Panc1 (cell line): ENCODE measurements around the gene SCAF1. TPM values are rescaled to one million over a fixed set of nuclear protein-coding genes. Genes with fewer than 3 reads are reported as not detected.

ENCODE experiments used
- ATAC-seq: fragments of 200-7000 bp; cut with Tn5 transposase; 2 replicates; pipeline ENCODE4 v1.9.1; 2020; ENCODE audit warnings: mild to moderate bottlenecking, moderate library complexity
- BruUV-seq: library from RNA; stranded (reverse); fragments of 400-500 nt; replicated peaks from 2 replicates; lab custom pipeline; 2021; lab: Mats Ljungman, UMichigan
- CTCF ChIA-PET: fragments of 300-600 bp; sonication (Branson Sonifier 250); formaldehyde crosslinking; loops from one replicate; lab custom pipeline; 2022; ENCODE audit warnings: antibody characterized with exemption; lab: Charles Lee
- POLR2A ChIA-PET: fragments of 300-600 bp; sonication (Branson Sonifier 250); formaldehyde crosslinking; loops from one replicate; lab custom pipeline; 2022; ENCODE audit warnings: antibody characterized with exemption; lab: Charles Lee
- DNase-seq: peaks from one replicate; pipeline ENCODE4 v3.0.0-alpha.2; 2010; ENCODE audit warnings: low read depth, low spot score
- H3K27ac ChIP-seq: 2 replicates; pipeline ENCODE4 v1.5.1; 2011; ENCODE audit warnings: mild to moderate bottlenecking, low read length, inconsistent platforms
- H3K27me3 ChIP-seq: fragments of 200-500 bp; sonication (Bioruptor generic); 2 replicates; pipeline ENCODE4 v1.6.0; 2014; ENCODE audit warnings: low read length, inconsistent platforms; ENCODE audit not compliant: control insufficient read depth, insufficient read depth
- H3K36me3 ChIP-seq: fragments of 200-500 bp; sonication (Bioruptor generic); 2 replicates; pipeline ENCODE4 v1.5.1; 2014; ENCODE audit warnings: inconsistent platforms, mild to moderate bottlenecking, low read length, moderate library complexity; ENCODE audit not compliant: control insufficient read depth, insufficient read depth
- H3K4me1 ChIP-seq: 2 replicates; pipeline ENCODE4 v1.5.1; 2011; ENCODE audit warnings: inconsistent platforms, mild to moderate bottlenecking, low read length, moderate library complexity; ENCODE audit not compliant: control insufficient read depth, insufficient read depth
- H3K4me3 ChIP-seq, 2 experiments: 2 replicates each; pipeline ENCODE4 v1.5.1; 2011 to 2012; ENCODE audit warnings: low read depth in 2 of 2, low read length in 2 of 2, mild to moderate bottlenecking in 2 of 2, inconsistent platforms in 1 of 2, moderate library complexity in 1 of 2
- H3K9me3 ChIP-seq: fragments of 200-500 bp; sonication (Bioruptor generic); 2 replicates; pipeline ENCODE4 v1.5.1; 2014; ENCODE audit warnings: low read depth, mild to moderate bottlenecking, inconsistent platforms, low read length, moderate library complexity; ENCODE audit not compliant: control insufficient read depth, insufficient read depth
- POLR2AphosphoS5 ChIP-seq: IDR thresholded peaks from 2 replicates; pipeline ENCODE4 v1.6.1; 2012; ENCODE audit warnings: mild to moderate bottlenecking, low read depth, low read length, moderate library complexity
- SIN3A ChIP-seq: IDR thresholded peaks from 2 replicates; pipeline ENCODE4 v1.6.1; 2012; ENCODE audit warnings: low read depth, mild to moderate bottlenecking, low read length, moderate library complexity, borderline replicate concordance; ENCODE audit not compliant: insufficient read depth
- TCF7L2 ChIP-seq: IDR thresholded peaks from 2 replicates; pipeline ENCODE4 v1.6.1; 2011; ENCODE audit warnings: mild to moderate bottlenecking, low read depth, low read length, inconsistent platforms
- in situ Hi-C: cut with HindIII; loops from 2 replicates; pipeline ENCODE4 v1.10.0; 2016; ENCODE audit warnings: low sequenced_read_pairs, low pct_unique_long_range_greater_than_20kb
- intact Hi-C: fragments of 100-400 bp; cut with micrococcal nuclease; formaldehyde crosslinking; loops from one replicate; pipeline ENCODE4 v1.10.0; 2022; ENCODE audit not compliant: unreplicated experiment
- total RNA-seq: library from RNA; stranded (reverse); gene quantifications from one replicate; pipeline ENCODE4 v1.2.1, GENCODE V29; 2021; ENCODE audit not compliant: unreplicated experiment
- TF ChIP-seq, protein P1 (sequence below), 2 experiments: IDR thresholded peaks; 2 replicates each; pipeline ENCODE4 v1.6.1; 2011 to 2012; ENCODE audit warnings: low read depth in 2 of 2, control low read depth in 1 of 2, low read length in 1 of 2, mild to moderate bottlenecking in 1 of 2, moderate library complexity in 1 of 2; ENCODE audit not compliant: insufficient read depth in 1 of 2
- TF ChIP-seq, protein P2 (sequence below): fragments of 450-650 bp; IDR thresholded peaks from 2 replicates; pipeline ENCODE4 v1.5.1; 2017; ENCODE audit warnings: mild to moderate bottlenecking

SCAF1 gene
- total RNA-seq, 1 experiment from 2014 or later, result 77.4 TPM

DNA sequence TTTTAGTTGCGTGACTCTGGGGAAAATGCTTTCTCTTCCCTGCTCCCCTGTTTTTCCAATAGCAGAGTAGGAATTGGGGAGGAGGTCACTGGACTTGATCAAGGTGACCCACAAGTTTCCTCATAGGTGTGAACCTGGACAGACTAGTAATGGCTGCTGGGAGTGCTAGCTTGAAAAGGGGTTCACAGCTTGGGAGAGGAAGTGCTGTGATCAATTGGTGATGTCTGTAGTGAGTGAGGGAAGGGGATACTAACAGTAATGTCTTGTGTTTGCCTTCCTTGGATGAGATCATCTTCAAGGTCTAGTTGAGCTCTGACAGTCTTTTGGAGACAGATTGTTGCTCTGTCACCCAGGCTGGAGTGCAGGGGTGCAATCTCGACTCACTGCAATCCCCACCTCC, 25.5 kb downstream of the SCAF1 start:
- intact Hi-C loops (no loop called here), in situ Hi-C loops (no loop called here)
- DNase-seq (no peak), ATAC-seq (no peak)
- TF ChIP-seq POLR2AphosphoS5 (no peak), SIN3A (no peak), TCF7L2 (no peak)
- TF ChIP-seq, protein P1, sequence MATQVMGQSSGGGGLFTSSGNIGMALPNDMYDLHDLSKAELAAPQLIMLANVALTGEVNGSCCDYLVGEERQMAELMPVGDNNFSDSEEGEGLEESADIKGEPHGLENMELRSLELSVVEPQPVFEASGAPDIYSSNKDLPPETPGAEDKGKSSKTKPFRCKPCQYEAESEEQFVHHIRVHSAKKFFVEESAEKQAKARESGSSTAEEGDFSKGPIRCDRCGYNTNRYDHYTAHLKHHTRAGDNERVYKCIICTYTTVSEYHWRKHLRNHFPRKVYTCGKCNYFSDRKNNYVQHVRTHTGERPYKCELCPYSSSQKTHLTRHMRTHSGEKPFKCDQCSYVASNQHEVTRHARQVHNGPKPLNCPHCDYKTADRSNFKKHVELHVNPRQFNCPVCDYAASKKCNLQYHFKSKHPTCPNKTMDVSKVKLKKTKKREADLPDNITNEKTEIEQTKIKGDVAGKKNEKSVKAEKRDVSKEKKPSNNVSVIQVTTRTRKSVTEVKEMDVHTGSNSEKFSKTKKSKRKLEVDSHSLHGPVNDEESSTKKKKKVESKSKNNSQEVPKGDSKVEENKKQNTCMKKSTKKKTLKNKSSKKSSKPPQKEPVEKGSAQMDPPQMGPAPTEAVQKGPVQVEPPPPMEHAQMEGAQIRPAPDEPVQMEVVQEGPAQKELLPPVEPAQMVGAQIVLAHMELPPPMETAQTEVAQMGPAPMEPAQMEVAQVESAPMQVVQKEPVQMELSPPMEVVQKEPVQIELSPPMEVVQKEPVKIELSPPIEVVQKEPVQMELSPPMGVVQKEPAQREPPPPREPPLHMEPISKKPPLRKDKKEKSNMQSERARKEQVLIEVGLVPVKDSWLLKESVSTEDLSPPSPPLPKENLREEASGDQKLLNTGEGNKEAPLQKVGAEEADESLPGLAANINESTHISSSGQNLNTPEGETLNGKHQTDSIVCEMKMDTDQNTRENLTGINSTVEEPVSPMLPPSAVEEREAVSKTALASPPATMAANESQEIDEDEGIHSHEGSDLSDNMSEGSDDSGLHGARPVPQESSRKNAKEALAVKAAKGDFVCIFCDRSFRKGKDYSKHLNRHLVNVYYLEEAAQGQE (IDR thresholded peaks at IDR 0.05; ENCODE audit: insufficient read depth in 1 of 2, low read depth in 2 of 2, low read length in 1 of 2), result no peak
- TF ChIP-seq, protein P2, sequence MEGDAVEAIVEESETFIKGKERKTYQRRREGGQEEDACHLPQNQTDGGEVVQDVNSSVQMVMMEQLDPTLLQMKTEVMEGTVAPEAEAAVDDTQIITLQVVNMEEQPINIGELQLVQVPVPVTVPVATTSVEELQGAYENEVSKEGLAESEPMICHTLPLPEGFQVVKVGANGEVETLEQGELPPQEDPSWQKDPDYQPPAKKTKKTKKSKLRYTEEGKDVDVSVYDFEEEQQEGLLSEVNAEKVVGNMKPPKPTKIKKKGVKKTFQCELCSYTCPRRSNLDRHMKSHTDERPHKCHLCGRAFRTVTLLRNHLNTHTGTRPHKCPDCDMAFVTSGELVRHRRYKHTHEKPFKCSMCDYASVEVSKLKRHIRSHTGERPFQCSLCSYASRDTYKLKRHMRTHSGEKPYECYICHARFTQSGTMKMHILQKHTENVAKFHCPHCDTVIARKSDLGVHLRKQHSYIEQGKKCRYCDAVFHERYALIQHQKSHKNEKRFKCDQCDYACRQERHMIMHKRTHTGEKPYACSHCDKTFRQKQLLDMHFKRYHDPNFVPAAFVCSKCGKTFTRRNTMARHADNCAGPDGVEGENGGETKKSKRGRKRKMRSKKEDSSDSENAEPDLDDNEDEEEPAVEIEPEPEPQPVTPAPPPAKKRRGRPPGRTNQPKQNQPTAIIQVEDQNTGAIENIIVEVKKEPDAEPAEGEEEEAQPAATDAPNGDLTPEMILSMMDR, result no peak
- POLR2A ChIA-PET, result no interaction called here
- no peaks in the 10 kb centered on the region for H3K9me3 ChIP-seq
- H3K4me3 ChIP-seq, result no peak overlapping the region
- no TSS peak for BruUV-seq
- CTCF ChIA-PET, result no interaction called here
- H3K27ac ChIP-seq, result peak overlapping the region; percentile 34; the same call in 1 of the 2 replicates
- H3K36me3 ChIP-seq, result peaks cover 10% of the 10 kb centered on the region; the same call in 1 of the 2 replicates
- H3K27me3 ChIP-seq, result no peaks in the 10 kb centered on the region
- H3K4me1 ChIP-seq, result peaks cover 6% of the 10 kb centered on the region; the same call in 1 of the 2 replicates

DNA sequence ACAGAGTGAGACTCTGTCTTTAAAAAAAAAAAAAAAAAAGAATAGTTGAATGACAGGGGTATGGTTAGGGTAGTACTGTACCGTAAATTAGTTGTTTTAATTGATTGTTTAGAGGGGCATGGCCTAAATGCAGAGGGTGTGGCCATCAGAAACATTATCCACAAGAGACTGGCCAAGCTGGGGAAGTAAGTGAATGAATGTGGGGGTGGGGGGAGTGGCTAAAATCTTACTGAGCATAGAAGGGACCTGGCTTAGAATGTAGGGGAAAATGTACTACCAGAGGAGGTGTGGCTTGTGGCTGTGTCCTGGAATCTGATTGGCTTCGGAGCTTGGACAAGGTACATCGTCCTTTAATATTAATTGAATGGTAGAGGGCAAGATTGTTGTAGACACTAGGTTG, 27.5 kb downstream of the SCAF1 start:
- POLR2A ChIA-PET, result no interaction called here
- no peak for DNase-seq
- Histone ChIP-seq H3K4me1 (peaks cover 6% of the 10 kb centered on the region; the same call in 1 of the 2 replicates), H3K36me3 (peaks cover 10% of the 10 kb centered on the region; the same call in 1 of the 2 replicates), H3K27me3 (no peaks in the 10 kb centered on the region), H3K27ac (no peak overlapping the region), H3K9me3 (no peaks in the 10 kb centered on the region), H3K4me3 (no peak overlapping the region)
- no TSS peak for BruUV-seq
- intact Hi-C loops (no loop called here), in situ Hi-C loops (no loop called here)
- no peak for ATAC-seq
- TF ChIP-seq, protein P1 (IDR thresholded peaks at IDR 0.05; ENCODE audit: insufficient read depth in 1 of 2, low read depth in 2 of 2, low read length in 1 of 2), result no peak
- TF ChIP-seq SIN3A, result no peak
- CTCF ChIA-PET, result no interaction called here
